ENCODE data around the gene SEMA6A. TPM values are rescaled to one million over a fixed set of nuclear protein-coding genes. Genes with fewer than 3 reads are reported as not detected.

SEMA6A gene
- total and polyA plus RNA-seq, 2 of the 13 experiments (the other 11 are each of a cell fraction or from before 2014, with no cell fraction given), result 5.1 to 6.5 TPM

DNA sequence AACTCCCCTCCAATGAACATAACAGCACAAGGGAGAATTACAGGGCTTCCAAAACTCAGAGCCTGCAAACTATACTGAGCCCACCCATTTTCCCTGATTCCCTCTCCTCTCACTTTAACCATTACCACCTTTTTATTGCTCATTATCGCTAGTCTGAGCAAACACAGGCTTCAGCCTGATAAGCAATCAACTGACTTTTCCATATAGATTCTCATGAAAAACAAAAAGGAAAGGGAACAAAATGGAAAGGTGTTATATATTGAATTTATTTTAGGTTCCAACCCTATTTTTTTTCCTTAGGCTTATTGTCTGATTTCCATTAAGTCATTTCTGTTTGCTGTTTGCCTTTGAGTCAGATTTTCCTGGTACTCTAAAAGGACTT is 27.9 kb downstream of the SEMA6A start:
- Histone ChIP-seq H3K79me2 (ENCODE audit: insufficient read depth, low read length) (peaks cover 45% of the 10 kb centered on the region), H4K20me1 (ENCODE audit: insufficient read depth, low read length) (no peaks in the 10 kb centered on the region; the same call in 1 of the 2 replicates), H3K36me3 (replicated peaks in 1 of 2; ENCODE audit: control insufficient read depth in 1 of 2, insufficient read depth in 2 of 2, low read length in 2 of 2) (no peaks in the 10 kb centered on the region), H3K27me3 (ENCODE audit: control insufficient read depth in 1 of 2, insufficient read depth in 2 of 2, low read length in 2 of 2) (no peaks in the 10 kb centered on the region), H3K4me2 (ENCODE audit: low read depth, low read length) (no peak overlapping the region), H3K9me3 (ENCODE audit: low read length) (peaks cover 20% of the 10 kb centered on the region), H3K4me3 (replicated peaks in 1 of 3; ENCODE audit: insufficient read depth in 1 of 3, low read depth in 2 of 3, low read length in 3 of 3) (no peak overlapping the region), H3K27ac (ENCODE audit: extremely low read length, insufficient read depth, low read length) (no peak overlapping the region), H2AFZ (ENCODE audit: low read length) (no peak overlapping the region), H3K4me1 (ENCODE audit: insufficient read depth, low read length) (peaks cover 26% of the 10 kb centered on the region), H3K9ac (ENCODE audit: insufficient read depth, low read depth, low read length) (no peak overlapping the region)
- FAIRE-seq (no peak), ATAC-seq (no peak), DNase-seq (ENCODE audit: low spot score) (no peak)
- WGBS (ENCODE audit: low lambda C conversion rate), result 44% methylated on average over 1 of the region's 1 CpG
- intact Hi-C loops (cut with micrococcal nuclease; ENCODE audit: unreplicated experiment) (no loop called here), in situ Hi-C loops (cut with HindIII; ENCODE audit: extremely low pct_ligation_motif_present, low pct_unique_long_range_greater_than_20kb) (no loop called here)
- BruUV-seq (replicated peaks), result no TSS peak
- CTCF ChIA-PET (ENCODE audit: low intra/inter-chr PET ratio, low total read pairs), result no interaction called here
- POLR2A ChIA-PET, result no interaction called here
- no peak for TF ChIP-seq ZSCAN9 (CRISPR knock-in tag; IDR thresholded peaks at IDR 0.05; ENCODE audit: borderline replicate concordance)
- no peak for TF ChIP-seq NFYC (CRISPR knock-in tag; IDR thresholded peaks at IDR 0.05)
- no peak for TF ChIP-seq EEA1 (CRISPR knock-in tag; IDR thresholded peaks at IDR 0.05; ENCODE audit: borderline replicate concordance)
- TF ChIP-seq TCF7L2 (IDR thresholded peaks at IDR 0.05; ENCODE audit: low read depth, low read length), result no peak
- TF ChIP-seq, protein P1, sequence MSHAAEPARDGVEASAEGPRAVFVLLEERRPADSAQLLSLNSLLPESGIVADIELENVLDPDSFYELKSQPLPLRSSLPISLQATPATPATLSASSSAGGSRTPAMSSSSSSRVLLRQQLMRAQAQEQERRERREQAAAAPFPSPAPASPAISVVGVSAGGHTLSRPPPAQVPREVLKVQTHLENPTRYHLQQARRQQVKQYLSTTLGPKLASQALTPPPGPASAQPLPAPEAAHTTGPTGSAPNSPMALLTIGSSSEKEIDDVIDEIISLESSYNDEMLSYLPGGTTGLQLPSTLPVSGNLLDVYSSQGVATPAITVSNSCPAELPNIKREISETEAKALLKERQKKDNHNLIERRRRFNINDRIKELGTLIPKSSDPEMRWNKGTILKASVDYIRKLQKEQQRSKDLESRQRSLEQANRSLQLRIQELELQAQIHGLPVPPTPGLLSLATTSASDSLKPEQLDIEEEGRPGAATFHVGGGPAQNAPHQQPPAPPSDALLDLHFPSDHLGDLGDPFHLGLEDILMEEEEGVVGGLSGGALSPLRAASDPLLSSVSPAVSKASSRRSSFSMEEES (CRISPR knock-in tag; IDR thresholded peaks at IDR 0.05), result no peak
- TF ChIP-seq KLF16 (CRISPR knock-in tag; IDR thresholded peaks at IDR 0.05), result no peak
- TF ChIP-seq SNRNP70 (IDR thresholded peaks at IDR 0.05; ENCODE audit: low read depth, low read length), result no peak
- no peak for TF ChIP-seq POGZ (CRISPR knock-in tag; IDR thresholded peaks at IDR 0.05)
- no peak for TF ChIP-seq YEATS2 (CRISPR knock-in tag; IDR thresholded peaks at IDR 0.05; ENCODE audit: borderline replicate concordance)
- no peak for TF ChIP-seq KDM2A (CRISPR knock-in tag; IDR thresholded peaks at IDR 0.05; ENCODE audit: borderline replicate concordance, low read depth)
- no peak for TF ChIP-seq ZC3H4 (CRISPR knock-in tag; IDR thresholded peaks at IDR 0.05; ENCODE audit: borderline replicate concordance)
- no peak for TF ChIP-seq SSRP1 (CRISPR knock-in tag; IDR thresholded peaks at IDR 0.05)
- TF ChIP-seq HOXA9 (CRISPR knock-in tag; IDR thresholded peaks at IDR 0.05; ENCODE audit: borderline replicate concordance), result no peak
- TF ChIP-seq SMARCC2 (IDR thresholded peaks at IDR 0.05), result no peak
- TF ChIP-seq, protein P2, sequence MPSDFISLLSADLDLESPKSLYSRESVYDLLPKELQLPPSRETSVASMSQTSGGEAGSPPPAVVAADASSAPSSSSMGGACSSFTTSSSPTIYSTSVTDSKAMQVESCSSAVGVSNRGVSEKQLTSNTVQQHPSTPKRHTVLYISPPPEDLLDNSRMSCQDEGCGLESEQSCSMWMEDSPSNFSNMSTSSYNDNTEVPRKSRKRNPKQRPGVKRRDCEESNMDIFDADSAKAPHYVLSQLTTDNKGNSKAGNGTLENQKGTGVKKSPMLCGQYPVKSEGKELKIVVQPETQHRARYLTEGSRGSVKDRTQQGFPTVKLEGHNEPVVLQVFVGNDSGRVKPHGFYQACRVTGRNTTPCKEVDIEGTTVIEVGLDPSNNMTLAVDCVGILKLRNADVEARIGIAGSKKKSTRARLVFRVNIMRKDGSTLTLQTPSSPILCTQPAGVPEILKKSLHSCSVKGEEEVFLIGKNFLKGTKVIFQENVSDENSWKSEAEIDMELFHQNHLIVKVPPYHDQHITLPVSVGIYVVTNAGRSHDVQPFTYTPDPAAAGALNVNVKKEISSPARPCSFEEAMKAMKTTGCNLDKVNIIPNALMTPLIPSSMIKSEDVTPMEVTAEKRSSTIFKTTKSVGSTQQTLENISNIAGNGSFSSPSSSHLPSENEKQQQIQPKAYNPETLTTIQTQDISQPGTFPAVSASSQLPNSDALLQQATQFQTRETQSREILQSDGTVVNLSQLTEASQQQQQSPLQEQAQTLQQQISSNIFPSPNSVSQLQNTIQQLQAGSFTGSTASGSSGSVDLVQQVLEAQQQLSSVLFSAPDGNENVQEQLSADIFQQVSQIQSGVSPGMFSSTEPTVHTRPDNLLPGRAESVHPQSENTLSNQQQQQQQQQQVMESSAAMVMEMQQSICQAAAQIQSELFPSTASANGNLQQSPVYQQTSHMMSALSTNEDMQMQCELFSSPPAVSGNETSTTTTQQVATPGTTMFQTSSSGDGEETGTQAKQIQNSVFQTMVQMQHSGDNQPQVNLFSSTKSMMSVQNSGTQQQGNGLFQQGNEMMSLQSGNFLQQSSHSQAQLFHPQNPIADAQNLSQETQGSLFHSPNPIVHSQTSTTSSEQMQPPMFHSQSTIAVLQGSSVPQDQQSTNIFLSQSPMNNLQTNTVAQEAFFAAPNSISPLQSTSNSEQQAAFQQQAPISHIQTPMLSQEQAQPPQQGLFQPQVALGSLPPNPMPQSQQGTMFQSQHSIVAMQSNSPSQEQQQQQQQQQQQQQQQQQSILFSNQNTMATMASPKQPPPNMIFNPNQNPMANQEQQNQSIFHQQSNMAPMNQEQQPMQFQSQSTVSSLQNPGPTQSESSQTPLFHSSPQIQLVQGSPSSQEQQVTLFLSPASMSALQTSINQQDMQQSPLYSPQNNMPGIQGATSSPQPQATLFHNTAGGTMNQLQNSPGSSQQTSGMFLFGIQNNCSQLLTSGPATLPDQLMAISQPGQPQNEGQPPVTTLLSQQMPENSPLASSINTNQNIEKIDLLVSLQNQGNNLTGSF (CRISPR knock-in tag; IDR thresholded peaks at IDR 0.05), result no peak
- TF ChIP-seq ETV6 (CRISPR knock-in tag; conservative IDR thresholded peaks at IDR 0.05), result no peak
- TF ChIP-seq, protein P3, sequence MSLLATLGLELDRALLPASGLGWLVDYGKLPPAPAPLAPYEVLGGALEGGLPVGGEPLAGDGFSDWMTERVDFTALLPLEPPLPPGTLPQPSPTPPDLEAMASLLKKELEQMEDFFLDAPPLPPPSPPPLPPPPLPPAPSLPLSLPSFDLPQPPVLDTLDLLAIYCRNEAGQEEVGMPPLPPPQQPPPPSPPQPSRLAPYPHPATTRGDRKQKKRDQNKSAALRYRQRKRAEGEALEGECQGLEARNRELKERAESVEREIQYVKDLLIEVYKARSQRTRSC (CRISPR knock-in tag; IDR thresholded peaks at IDR 0.05; ENCODE audit: low read depth), result no peak
- no peak for TF ChIP-seq ZNF790 (CRISPR knock-in tag; IDR thresholded peaks at IDR 0.05; ENCODE audit: borderline replicate concordance)

All from HepG2 (cell line).